Measurements from ENCODE around the gene FBXL17. TPM values are rescaled to one million over a fixed set of nuclear protein-coding genes. Genes with fewer than 3 reads are reported as not detected.

The FBXL17 gene
- total RNA-seq, 1 experiment from 2014 or later, result 3.5 TPM

DNA sequence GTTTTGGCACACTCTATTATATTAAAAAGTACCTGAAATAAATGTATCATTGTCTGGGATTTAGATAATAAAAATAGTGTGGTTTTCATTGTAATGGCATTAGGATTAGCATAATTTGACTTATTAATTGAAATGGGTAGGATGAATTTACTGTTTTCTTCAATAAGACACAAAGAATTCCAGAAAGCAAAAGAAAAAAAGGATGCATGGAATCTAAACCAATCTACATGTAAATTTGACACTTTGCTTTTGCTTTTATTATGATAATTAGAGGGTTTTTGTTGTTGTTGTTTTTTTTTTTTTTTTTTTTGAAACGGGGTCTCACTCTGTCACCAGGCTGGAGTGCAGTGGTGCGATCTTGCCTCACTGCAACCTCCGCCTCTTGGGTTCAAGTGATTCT lies 406.3 kb downstream of the FBXL17 start (continued):
- TF ChIP-seq, protein P1, sequence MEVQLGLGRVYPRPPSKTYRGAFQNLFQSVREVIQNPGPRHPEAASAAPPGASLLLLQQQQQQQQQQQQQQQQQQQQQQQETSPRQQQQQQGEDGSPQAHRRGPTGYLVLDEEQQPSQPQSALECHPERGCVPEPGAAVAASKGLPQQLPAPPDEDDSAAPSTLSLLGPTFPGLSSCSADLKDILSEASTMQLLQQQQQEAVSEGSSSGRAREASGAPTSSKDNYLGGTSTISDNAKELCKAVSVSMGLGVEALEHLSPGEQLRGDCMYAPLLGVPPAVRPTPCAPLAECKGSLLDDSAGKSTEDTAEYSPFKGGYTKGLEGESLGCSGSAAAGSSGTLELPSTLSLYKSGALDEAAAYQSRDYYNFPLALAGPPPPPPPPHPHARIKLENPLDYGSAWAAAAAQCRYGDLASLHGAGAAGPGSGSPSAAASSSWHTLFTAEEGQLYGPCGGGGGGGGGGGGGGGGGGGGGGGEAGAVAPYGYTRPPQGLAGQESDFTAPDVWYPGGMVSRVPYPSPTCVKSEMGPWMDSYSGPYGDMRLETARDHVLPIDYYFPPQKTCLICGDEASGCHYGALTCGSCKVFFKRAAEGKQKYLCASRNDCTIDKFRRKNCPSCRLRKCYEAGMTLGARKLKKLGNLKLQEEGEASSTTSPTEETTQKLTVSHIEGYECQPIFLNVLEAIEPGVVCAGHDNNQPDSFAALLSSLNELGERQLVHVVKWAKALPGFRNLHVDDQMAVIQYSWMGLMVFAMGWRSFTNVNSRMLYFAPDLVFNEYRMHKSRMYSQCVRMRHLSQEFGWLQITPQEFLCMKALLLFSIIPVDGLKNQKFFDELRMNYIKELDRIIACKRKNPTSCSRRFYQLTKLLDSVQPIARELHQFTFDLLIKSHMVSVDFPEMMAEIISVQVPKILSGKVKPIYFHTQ (CRISPR knock-in tag; IDR thresholded peaks at IDR 0.05), result no peak

DNA sequence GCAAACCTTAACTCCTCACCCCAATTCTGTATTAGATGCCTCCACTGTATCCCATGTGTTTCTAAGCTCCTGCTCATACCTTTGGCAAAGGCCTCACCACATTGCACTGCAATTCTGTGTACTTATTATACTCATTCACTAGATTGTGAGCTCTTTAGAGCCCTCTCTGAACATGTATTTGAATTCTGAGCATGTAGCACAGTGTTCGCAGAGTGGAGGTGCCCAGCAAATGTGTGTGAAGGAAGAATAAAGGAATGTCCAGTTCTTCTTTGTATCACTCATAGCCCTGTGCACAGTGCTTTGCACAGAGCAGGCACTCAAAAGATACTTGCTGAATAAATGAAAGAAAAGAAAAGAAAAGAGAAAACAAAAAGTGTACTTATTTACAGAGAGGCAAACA lies 410.1 kb downstream of the FBXL17 start:
- Mint-ChIP-seq H3K36me3 (no peaks in the 10 kb centered on the region), H3K27me3 (ENCODE audit: low read depth) (no peaks in the 10 kb centered on the region), H3K4me1 (peaks cover 30% of the 10 kb centered on the region), H3K27ac (peak overlapping the region; percentile 51; the same call in 1 of the 2 replicates), H3K4me3 (no peak overlapping the region), H3K9me3 (no peaks in the 10 kb centered on the region)
- ChIA-PET POLR2A (no interaction called here), CTCF (no interaction called here)
- ATAC-seq (no peak), DNase-seq (ENCODE audit: low spot score) (no peak)
- TF ChIP-seq TCF7 (CRISPR knock-in tag; IDR thresholded peaks at IDR 0.05; ENCODE audit: low read depth) (no peak), NFYB (CRISPR knock-in tag; conservative IDR thresholded peaks at IDR 0.05; ENCODE audit: low read depth) (no peak), FOXK1 (CRISPR knock-in tag; IDR thresholded peaks at IDR 0.05) (no peak), MXD4 (CRISPR knock-in tag; IDR thresholded peaks at IDR 0.05; ENCODE audit: borderline replicate concordance) (no peak), SMAD3 (CRISPR knock-in tag; IDR thresholded peaks at IDR 0.05; ENCODE audit: borderline replicate concordance) (no peak), PRRX2 (CRISPR knock-in tag; IDR thresholded peaks at IDR 0.05) (no peak), IRF2 (CRISPR knock-in tag; IDR thresholded peaks at IDR 0.05; ENCODE audit: borderline replicate concordance, low read depth) (no peak), MYBL2 (CRISPR knock-in tag; IDR thresholded peaks at IDR 0.05) (no peak), RELA (CRISPR knock-in tag; IDR thresholded peaks at IDR 0.05; ENCODE audit: borderline replicate concordance) (no peak)
- TF ChIP-seq, protein P2, sequence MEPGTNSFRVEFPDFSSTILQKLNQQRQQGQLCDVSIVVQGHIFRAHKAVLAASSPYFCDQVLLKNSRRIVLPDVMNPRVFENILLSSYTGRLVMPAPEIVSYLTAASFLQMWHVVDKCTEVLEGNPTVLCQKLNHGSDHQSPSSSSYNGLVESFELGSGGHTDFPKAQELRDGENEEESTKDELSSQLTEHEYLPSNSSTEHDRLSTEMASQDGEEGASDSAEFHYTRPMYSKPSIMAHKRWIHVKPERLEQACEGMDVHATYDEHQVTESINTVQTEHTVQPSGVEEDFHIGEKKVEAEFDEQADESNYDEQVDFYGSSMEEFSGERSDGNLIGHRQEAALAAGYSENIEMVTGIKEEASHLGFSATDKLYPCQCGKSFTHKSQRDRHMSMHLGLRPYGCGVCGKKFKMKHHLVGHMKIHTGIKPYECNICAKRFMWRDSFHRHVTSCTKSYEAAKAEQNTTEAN (CRISPR knock-in tag; IDR thresholded peaks at IDR 0.05), result no peak
- TF ChIP-seq, protein P3, sequence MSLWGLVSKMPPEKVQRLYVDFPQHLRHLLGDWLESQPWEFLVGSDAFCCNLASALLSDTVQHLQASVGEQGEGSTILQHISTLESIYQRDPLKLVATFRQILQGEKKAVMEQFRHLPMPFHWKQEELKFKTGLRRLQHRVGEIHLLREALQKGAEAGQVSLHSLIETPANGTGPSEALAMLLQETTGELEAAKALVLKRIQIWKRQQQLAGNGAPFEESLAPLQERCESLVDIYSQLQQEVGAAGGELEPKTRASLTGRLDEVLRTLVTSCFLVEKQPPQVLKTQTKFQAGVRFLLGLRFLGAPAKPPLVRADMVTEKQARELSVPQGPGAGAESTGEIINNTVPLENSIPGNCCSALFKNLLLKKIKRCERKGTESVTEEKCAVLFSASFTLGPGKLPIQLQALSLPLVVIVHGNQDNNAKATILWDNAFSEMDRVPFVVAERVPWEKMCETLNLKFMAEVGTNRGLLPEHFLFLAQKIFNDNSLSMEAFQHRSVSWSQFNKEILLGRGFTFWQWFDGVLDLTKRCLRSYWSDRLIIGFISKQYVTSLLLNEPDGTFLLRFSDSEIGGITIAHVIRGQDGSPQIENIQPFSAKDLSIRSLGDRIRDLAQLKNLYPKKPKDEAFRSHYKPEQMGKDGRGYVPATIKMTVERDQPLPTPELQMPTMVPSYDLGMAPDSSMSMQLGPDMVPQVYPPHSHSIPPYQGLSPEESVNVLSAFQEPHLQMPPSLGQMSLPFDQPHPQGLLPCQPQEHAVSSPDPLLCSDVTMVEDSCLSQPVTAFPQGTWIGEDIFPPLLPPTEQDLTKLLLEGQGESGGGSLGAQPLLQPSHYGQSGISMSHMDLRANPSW (CRISPR knock-in tag; conservative IDR thresholded peaks at IDR 0.05; ENCODE audit: low read depth), result no peak
- TF ChIP-seq, protein P4, sequence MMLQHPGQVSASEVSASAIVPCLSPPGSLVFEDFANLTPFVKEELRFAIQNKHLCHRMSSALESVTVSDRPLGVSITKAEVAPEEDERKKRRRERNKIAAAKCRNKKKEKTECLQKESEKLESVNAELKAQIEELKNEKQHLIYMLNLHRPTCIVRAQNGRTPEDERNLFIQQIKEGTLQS (CRISPR knock-in tag; conservative IDR thresholded peaks at IDR 0.05), result no peak
- TF ChIP-seq, protein P5, sequence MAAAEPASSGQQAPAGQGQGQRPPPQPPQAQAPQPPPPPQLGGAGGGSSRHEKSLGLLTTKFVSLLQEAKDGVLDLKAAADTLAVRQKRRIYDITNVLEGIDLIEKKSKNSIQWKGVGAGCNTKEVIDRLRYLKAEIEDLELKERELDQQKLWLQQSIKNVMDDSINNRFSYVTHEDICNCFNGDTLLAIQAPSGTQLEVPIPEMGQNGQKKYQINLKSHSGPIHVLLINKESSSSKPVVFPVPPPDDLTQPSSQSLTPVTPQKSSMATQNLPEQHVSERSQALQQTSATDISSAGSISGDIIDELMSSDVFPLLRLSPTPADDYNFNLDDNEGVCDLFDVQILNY (CRISPR knock-in tag; IDR thresholded peaks at IDR 0.05), result no peak
- TF ChIP-seq, protein P6, sequence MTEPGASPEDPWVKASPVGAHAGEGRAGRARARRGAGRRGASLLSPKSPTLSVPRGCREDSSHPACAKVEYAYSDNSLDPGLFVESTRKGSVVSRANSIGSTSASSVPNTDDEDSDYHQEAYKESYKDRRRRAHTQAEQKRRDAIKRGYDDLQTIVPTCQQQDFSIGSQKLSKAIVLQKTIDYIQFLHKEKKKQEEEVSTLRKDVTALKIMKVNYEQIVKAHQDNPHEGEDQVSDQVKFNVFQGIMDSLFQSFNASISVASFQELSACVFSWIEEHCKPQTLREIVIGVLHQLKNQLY (CRISPR knock-in tag; IDR thresholded peaks at IDR 0.05), result no peak

DNA sequence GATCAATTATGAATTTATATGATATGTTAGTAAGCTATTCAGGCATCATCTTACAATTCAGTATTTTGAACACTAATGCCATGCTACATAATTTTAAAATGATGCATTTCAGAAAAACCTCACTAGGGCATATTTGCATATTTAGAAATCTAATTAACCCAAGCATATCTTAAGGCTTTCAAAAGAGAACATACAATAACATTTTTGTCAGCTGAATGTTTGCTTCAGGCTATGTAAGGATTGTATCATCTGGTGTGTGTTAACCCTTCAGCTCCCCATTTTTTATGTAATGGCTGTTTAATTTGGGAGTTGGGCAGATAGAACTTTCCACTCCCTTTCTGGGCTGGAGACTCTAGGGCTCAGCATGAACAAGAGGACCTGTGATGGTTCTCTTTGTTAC lies 412.1 kb downstream of the FBXL17 start:
- no peaks in the 10 kb centered on the region for H3K36me3 Mint-ChIP-seq
- no peak overlapping the region for H3K27ac Mint-ChIP-seq
- no peaks in the 10 kb centered on the region for H3K9me3 Mint-ChIP-seq
- no peaks in the 10 kb centered on the region for H3K27me3 Mint-ChIP-seq (ENCODE audit: low read depth)
- ATAC-seq (no peak), DNase-seq (ENCODE audit: low spot score) (no peak)
- CTCF ChIA-PET, result no interaction called here
- peaks cover 27% of the 10 kb centered on the region for H3K4me1 Mint-ChIP-seq
- TF ChIP-seq JAZF1 (CRISPR knock-in tag; IDR thresholded peaks at IDR 0.05) (no peak), ELF4 (CRISPR knock-in tag; IDR thresholded peaks at IDR 0.05; ENCODE audit: low read depth) (no peak), ZNF138 (CRISPR knock-in tag; conservative IDR thresholded peaks at IDR 0.05) (no peak)
- TF ChIP-seq, protein P7, sequence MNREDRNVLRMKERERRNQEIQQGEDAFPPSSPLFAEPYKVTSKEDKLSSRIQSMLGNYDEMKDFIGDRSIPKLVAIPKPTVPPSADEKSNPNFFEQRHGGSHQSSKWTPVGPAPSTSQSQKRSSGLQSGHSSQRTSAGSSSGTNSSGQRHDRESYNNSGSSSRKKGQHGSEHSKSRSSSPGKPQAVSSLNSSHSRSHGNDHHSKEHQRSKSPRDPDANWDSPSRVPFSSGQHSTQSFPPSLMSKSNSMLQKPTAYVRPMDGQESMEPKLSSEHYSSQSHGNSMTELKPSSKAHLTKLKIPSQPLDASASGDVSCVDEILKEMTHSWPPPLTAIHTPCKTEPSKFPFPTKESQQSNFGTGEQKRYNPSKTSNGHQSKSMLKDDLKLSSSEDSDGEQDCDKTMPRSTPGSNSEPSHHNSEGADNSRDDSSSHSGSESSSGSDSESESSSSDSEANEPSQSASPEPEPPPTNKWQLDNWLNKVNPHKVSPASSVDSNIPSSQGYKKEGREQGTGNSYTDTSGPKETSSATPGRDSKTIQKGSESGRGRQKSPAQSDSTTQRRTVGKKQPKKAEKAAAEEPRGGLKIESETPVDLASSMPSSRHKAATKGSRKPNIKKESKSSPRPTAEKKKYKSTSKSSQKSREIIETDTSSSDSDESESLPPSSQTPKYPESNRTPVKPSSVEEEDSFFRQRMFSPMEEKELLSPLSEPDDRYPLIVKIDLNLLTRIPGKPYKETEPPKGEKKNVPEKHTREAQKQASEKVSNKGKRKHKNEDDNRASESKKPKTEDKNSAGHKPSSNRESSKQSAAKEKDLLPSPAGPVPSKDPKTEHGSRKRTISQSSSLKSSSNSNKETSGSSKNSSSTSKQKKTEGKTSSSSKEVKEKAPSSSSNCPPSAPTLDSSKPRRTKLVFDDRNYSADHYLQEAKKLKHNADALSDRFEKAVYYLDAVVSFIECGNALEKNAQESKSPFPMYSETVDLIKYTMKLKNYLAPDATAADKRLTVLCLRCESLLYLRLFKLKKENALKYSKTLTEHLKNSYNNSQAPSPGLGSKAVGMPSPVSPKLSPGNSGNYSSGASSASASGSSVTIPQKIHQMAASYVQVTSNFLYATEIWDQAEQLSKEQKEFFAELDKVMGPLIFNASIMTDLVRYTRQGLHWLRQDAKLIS (CRISPR knock-in tag; IDR thresholded peaks at IDR 0.05; ENCODE audit: borderline replicate concordance), result no peak
- TF ChIP-seq, protein P8, sequence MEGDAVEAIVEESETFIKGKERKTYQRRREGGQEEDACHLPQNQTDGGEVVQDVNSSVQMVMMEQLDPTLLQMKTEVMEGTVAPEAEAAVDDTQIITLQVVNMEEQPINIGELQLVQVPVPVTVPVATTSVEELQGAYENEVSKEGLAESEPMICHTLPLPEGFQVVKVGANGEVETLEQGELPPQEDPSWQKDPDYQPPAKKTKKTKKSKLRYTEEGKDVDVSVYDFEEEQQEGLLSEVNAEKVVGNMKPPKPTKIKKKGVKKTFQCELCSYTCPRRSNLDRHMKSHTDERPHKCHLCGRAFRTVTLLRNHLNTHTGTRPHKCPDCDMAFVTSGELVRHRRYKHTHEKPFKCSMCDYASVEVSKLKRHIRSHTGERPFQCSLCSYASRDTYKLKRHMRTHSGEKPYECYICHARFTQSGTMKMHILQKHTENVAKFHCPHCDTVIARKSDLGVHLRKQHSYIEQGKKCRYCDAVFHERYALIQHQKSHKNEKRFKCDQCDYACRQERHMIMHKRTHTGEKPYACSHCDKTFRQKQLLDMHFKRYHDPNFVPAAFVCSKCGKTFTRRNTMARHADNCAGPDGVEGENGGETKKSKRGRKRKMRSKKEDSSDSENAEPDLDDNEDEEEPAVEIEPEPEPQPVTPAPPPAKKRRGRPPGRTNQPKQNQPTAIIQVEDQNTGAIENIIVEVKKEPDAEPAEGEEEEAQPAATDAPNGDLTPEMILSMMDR (IDR thresholded peaks at IDR 0.05), result no peak
- no peak overlapping the region for H3K4me3 Mint-ChIP-seq
- POLR2A ChIA-PET, result no interaction called here

All from WTC11 (cell line).